Stimulated activated CD4-positive, alpha-beta T cell treated with anti-CD3 and anti-CD28 coated beads, Interleukin-15, amount 100 ng/mL, for 48 hours (primary cell): ENCODE results near the gene TLCD4.
A peak's percentile ranks its signal among the peaks of the same experiment; 100 is the strongest.

Source experiments
- DNase-seq, 2 donors: peaks; one replicate each; pipeline ENCODE4 v3.0.0-alpha.2; 2020; ENCODE audit warnings: low read depth in 2 of 2

TLCD4 gene

DNA sequence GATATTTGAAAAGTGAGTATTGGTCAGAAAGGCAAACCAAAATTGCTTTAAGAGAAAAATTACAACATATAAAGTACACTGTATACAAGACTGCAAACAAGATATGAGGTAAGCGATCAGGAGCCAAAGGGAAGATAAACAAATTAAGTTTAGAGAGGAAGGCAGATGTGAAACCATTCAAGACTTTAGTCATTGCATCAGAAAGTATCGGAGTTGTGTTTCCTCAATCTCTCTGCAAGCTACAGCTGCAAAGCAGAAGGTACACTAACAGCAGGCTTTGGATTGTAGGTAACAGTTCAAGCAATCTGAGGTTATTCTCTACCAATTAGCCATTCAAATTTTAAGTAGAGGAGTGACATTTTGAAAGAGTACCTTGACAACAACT lies 21.3 kb upstream of the TLCD4 start:
- no peak for DNase-seq

DNA sequence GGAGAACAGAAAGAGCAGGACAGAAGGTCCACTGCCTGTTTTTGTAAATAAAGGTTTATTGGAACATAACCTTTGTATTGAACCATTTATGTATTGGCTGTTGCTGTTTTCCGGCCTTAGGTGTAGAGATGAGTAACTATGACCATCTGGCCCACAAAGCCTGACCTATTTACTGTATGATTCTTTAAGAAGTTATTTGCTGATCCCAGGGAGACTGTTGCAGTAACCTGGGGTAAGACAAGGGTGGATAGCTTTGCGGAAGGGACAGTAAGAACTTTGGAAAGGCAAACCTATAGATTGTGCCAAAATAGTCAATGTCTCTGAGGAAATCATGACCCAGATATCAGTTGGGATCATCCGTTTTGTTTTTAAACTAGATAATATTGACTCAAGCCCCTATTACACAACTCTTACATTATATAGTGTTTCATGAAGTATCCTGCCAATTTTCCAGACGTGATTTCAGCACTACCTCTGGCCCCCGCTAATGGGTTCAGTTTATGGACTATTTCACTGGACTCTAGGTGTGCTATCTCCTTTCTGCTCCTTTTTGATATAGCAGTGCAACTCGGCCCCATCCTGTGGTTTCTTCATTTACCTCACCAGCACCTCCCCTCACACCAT lies 20.8 kb upstream of the TLCD4 start:
- no peak for DNase-seq

DNA sequence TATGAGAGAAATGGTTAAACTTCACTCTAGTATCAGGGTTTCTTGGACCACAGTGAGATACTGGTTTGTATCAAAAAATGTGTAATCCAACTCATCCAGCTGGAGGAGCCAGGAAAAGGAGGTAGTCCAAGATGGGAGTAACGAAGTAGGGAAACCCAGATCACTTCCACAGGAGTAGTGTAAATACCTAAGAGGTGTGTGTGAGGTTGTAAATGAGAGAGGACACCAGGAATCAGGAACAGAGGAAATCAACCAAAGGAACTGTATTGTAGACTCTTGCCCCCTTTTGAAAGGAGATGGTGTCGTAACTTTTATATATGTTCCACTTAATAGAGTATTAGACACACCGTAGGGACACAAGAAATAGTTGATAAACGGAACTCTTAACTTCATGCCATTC lies 19.7 kb upstream of the TLCD4 start:
- DNase-seq, result no peak

DNA sequence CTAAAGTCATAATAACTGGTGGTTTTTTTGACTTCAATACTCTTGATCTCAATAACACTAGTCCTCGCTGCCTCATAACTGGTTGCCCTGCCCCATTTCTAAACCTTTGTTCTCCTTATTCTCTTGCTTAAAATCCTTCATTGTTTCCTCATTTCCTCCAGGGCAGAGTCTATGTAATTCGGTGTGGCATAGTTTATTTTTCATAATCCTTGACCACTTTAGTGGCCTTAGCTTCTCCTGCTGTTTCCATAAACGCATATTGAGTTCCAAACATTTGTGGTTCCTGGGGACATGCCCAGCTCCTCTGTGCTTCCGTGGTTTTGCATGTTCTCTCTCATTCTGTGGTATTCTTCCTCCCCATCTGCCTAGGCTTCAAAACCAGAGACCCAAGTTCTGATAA lies 19.0 kb upstream of the TLCD4 start:
- DNase-seq, result no peak

DNA sequence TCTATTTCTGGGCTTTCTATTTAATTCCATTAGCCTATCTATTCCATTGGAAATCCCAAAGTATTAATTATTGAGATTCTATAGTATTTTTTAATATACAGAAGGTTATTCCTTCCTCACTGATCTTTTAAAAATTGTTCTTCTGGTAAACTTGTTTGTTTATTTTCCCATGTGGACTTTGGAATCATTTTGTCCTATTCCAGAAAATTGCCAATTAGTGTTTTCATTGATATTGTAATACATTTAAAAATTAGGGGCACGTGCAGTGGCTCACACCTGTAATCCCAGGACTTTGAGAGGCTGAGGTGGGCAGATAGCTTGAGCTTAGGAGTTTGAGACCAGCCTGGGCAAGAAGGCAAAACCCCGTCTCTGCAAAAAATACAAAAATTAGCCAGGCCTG lies 8.4 kb upstream of the TLCD4 start:
- no peak for DNase-seq

DNA sequence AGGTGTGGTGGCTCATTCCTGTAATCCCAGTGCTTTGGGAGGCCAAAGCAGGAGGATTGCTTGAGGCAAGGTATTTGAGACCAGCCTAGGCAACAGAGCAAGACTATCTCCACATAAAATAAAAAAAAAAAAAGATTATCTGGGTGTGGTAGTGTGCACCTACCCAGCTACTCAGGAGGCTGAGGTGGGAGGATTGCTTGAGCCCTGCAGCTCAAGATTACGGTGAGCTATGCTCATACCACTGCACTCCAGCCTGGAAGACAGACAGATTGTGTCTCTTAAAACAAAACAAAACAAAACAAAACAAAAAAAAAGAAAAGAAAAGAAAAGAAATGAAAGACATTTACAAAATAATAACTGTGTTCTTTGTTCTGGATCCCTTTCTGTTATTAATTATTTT lies 6.1 kb upstream of the TLCD4 start:
- no peak for DNase-seq

DNA sequence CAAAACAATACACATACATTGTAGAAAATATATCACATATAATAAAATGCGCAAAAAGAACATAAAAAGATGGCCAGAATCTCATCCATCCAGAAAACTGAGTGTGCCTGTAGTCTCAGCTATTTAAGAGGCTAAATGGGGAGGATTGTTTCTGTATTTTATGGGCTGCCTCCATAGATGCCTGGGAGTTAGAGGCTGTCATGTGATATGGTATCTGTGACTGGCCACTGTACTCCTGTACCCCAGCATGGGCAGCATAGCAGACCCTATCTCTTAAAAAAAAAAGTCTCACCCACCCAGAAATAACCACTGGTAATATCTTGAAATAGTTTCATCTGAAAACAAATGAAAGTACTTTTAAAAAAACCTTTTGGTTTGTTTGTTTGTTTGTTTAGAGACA lies 3.5 kb upstream of the TLCD4 start:
- DNase-seq, result no peak

DNA sequence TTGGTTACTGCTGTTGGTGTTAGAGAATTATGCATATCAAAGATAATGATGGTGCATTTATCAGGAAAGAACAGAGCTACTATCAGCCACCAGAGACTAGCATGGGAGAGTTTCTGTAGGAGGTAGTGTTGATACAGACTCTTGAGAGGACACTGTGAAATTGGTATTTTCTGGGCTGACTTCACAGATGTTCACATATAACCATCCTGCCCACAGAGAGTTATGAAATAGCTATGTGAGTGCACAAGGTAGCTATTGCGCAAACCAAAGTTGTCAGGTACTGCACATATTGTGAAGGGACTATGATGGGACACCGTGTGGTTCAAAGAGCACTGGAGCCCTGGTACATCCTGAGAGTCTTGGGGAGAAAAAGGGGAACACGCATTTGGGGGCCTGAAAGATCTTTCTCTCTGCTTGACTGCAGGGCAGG lies 1.4 kb upstream of the TLCD4 start:
- DNase-seq, result no peak

DNA sequence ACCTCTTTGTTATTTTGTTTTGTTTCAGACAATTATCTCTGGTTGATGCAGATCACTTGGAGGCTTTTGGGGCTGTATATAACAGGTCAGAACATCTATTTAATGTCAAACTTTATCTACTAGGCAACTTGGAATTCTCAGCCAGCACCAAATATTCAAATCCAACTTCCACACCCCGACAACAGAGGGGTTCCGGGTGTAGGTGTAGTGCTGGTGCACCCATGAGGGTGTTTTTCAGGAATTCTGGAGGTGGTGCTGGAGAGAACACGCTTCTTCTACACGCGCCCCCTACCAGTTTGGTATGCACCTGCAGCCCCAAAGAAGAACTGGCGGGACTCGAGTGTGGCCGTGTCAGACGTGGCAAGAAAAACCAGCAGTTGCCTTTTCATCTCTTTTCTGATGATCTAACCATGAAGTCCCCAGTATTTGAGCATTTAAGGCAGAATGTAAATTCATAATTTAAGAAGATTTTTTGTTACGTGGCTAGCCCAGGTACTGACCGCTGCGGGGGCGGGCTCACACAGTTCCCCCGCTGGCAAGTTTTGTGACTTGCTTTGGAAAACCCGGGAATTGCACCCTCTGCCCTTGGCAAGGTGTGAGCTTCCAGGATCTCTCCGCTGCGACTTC lies 462 bp upstream of the TLCD4 start:
- peak; percentile 24 to 34 for DNase-seq

DNA sequence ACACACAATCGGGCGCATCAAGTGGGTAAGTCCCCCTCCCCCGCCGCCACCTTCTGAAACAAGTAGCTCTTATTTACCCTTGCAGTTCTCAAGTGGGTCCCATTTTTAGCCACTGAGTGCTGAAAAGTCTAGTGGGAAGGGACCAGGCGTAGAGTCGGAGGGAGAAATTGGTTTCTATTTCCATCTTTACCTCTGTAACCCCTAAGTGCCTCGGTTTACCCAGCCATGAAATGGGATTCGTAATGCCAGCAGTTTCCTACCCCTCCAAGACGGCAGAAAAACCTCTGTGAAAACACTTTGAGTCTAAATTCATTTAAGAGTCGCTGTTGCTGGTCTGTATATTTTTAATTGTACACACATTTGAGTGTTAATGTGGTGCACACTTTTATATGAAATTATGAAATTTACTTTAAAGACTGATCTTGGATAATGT lies 928 bp downstream of the TLCD4 start:
- peak in 1 of 2 donors; percentile 16 for DNase-seq

DNA sequence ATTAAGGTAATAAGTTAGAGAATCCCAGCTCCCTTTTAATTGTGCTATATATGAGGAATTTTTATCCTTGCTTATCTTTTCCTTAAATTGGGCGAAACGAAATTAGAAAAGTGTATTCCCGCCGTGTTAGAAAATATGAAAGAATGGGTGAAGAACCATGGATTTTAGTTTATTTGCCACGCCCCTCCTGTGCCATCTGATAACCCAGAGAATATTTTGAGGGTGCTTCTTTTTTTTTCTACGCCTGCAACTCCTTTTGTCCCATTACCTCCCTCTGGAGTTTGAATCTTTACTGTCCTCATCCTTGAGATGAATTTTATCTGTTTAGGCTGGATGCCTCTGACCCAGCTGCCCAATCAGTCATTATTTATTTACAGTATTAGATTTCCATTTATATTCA lies 1.6 kb downstream of the TLCD4 start:
- DNase-seq, result no peak

DNA sequence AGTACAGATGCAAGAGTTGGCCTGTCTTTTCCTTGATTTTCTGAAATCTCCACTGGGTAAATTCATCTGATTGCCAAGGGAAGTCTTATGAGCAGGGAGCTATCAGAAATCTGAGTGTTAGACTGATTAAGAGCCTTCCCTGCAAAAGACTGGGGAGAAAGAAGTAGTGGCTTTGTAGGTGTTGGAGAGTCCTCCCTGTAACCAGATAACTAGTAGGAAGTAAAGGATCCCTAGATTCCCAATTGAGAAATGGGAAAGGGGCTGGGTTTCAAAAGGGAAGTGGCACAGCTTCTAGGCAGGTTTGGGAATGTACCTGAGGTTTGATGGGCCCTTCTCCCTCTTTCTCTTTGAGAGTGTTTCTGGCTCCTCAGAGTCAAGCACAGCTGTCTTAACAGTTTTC lies 2.1 kb downstream of the TLCD4 start:
- no peak for DNase-seq

DNA sequence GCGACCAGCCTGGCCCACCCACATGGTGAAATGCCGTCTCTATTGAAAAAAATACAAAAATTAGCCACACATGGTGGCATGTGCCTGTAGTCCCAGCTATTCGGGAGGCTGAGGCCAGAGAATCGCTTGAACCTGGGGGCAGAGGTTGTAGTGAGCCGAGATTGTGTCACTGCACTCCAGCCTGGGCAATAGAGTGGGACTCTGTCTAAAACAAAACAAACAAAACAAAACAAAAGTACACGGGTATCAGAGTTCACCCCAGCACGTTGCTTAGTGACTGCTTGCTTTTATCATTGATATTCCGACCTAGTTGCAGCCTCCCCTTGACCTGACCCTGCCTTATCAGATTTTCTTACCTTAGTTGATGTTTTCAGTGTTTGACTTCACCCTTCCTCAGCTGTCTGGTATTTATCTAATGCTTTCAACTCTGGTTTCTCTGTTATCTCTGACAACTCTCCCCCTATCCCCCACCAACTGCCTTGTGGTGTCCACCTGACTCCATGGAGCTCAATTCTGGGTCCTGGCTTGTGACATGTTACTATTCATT lies 5.1 kb downstream of the TLCD4 start:
- no peak for DNase-seq

DNA sequence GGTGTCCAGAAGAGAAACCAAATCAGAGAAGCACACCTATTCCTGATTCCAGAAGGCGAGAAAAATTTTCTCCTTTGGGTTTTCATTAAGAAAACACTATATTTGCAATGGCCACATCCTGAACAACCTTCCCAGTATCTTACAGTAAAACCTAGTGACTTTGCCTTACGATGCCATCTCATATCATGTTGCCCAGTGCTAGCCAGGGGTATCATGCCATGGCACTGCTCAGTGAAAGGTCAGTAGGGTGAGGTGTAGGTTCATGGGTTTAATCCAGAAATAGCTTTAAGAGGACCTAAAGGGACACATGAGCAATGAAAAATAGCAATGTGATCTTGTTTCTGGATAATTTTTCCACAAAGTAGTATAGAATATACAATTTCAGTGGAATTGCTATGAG lies 7.2 kb downstream of the TLCD4 start:
- DNase-seq, result no peak

DNA sequence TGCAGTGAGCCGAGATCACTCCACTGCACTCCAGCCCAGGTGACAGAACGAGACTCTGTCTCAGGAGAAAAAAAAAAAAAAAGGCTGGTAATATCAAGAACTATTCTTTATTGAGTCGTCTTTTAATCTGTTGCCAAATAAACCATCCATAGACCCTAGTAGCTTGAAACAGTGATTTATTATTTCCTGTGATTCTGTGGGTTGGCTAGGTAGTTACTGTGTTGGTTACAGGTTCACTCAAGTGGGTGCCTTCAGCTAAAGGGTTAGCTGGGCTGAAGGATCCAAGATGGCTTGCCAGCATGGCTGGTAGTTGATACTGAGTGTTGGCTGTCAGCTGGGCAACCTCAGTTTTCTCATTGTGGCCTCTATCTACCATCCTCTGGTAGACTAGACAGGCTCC lies 9.2 kb downstream of the TLCD4 start:
- no peak for DNase-seq

DNA sequence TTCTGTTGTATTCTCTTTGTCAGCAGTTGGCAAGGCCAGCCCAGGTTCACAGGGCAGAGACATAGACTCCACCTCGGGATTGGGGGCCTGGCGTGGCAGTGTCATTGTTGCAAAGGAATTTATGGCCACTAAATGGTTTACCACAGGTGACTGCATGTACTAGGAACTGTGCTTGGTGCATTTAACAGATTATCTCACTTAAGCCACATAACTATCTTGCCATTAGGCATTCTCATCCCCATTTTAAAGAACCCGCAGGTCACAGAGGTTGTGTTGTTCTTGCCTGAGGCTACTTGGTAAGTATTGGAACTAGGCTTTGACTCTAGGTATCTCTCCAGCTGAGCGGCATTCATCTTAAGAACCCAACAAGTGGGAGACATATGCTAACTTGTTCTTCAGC lies 9.7 kb downstream of the TLCD4 start:
- DNase-seq, result no peak

DNA sequence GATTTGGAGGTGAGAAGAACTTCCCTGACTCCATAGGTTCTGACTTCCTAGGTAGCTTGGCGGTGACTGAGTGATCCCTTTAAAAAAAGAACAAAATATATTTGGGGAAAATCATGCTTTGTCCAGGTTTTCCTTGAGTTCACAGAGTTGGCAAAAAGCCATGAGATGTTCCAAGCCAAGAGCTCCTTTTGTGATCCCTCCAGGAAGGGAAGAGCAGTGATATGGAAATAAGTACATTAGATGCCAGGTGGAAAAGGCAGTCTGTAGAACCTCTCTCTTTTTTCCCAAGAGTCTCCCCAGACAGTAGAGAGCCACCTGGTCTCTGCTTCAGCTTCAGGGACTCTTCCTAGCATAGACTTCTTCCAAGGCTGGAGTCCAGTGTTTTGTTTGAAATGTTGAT lies 10.2 kb downstream of the TLCD4 start:
- no peak for DNase-seq

DNA sequence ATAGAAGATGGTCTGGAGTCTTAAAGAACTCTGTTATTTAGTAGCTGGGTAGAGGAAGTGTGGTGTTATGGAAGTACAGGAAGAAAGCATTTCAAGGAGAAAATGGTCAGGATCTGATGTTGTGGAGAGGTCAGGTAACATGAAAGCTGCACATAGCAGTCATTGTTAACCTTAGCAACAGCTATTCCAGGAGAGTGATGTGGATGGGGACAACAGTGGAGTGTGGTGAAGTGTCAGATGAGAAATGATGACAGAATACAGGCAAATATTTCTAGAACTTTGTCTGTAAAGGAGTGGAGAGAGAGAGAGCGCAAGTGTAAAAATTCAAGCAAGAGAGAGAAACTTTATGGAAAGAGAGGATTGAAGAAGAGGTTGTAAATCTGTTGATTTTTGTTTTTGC lies 15.6 kb downstream of the TLCD4 start:
- DNase-seq, result no peak

DNA sequence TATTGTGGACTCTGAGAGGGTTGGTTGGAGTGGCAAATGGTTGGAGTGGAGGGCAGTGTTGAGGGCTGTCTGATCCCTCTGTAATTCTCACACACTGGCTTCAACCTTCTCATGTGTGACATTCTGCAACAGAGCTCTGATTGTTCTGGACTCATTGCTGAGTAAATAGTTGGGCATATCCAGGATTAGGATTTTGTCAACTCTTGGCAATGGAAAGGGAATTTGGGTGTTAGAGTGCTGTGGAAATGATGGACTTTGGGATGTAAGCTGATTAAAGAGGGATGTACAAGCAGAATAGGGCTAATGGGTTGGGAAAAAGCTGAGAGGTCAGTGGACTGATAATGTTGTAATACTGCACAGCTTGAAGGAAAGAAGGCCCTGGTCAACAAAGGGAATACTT lies 16.5 kb downstream of the TLCD4 start:
- DNase-seq, result no peak

DNA sequence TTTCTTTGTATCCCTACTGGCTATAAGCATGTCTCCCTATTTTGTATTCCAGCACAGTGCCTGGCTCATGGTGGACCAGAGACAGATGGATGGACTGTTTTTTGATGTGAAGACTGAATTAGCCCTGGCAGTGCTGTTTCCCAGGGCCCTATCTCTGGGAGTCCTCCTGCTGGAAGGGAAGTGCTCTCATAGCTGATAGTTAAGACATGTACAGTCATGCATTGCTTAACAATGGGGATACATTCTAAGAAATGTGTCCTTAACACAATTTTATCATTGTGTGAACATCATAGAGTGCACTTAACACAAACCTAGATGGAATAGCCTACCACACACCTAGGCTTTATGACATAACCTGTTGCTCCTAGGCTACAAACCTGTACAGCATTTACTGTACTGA lies 21.1 kb downstream of the TLCD4 start:
- no peak for DNase-seq

DNA sequence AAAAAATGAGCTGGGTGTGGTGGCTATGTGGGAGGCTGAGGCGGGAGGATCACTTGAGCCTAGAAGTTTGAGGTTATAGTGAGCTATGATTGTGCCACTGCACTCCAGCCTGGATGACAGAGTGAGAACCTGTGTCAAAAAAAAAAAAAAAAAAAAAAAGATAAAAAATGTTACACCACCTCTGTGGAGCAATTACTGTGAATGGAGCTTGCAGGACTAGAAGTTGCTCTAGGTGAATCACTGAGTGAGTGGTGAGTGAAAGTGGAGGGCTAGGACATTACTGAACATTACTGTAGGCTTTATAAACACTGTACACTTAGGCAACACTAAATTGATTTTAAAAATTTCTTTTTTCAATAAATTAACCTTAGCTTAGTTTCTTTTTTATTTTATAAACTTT lies 21.9 kb downstream of the TLCD4 start:
- no peak for DNase-seq

DNA sequence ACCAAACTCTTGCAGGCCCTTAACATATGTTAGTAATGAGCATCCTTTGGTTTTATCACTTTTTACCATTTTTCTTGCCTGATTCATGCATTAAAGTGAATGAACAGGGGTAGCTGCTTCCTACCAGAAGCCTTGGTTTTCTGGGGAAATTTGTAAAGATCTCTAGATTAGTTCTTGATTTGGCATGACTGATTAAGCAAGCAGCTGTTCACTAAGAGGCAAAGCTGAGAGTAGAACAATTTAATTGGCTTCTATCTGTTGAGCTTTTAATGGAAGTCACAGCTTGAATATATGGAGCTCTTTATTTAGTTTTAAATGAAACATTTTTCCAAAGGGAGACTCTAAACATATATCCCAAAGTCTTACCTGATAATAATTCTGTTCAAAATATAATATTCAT lies 23.6 kb downstream of the TLCD4 start:
- no peak for DNase-seq

DNA sequence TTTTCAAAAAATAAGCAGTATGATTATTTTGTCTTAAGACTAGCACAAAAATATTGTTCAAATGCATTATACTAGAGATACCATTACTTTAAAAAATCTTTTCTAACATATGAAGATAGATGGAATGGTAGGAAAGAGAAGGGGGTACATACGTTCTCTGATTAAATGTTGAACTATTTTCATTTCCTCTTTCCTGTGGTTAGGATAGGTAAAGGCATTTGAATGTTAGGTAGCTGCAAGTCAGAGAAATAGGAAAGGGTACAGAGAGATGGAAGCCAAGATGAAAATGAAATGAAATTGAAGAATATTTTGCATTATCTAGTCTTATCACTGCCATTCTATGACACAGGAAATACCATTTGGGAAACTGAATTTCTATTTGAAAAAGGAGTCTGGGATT lies 28.3 kb downstream of the TLCD4 start:
- DNase-seq, result no peak

DNA sequence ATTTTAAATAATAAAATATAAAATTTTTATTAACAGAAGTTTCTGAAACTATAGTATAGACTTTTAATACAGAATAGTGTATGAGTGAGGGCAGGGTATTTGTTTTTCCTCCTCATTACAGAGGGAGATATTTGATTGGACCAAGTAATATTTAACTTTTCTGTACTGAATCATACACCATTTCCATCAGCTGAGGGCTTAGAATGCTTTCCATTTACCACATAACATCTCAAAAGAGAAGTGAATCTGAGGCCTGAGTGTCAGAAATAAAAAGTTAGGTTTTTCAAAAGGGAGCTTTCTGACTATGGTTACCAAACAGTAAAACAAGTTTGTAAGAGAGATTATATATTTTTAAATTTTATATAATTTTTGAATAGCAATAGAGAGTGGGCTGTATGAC lies 29.5 kb downstream of the TLCD4 start:
- DNase-seq, result no peak
